Measurements from ENCODE around the gene CFAP53. TPM values are rescaled to one million over a fixed set of nuclear protein-coding genes. Genes with fewer than 3 reads are reported as not detected.
"Not testable (repeated sequence)": the region's sequence is repeated elsewhere in the genome, so short reads cannot be mapped to it uniquely, and the experiment has no call there.

Gene CFAP53
- total RNA-seq, 1 donor from 2014 or later, result 0.13 TPM

GRCh38 chr18:50288348-50289107, 22.2 kb upstream of the CFAP53 start:
- not testable (repeated sequence) for DNase-seq (ENCODE audit: low read depth in 2 of 2)

- peak; percentile 99 to 100 for DNase-seq (ENCODE audit: low read depth in 2 of 2)
These were observed 21.4 kb upstream of the CFAP53 start, which contains the start of gene CXXC1 for GRCh38 chr18:50287441-50288347. Gene CXXC1, minus strand, starts transcription at chr18:50287692. Its CDS starts 103 bp downstream, at chr18:50287589.

GRCh38 chr18:50287028-50287440, 20.7 kb upstream of the CFAP53 start:
- no peak for DNase-seq (ENCODE audit: low read depth in 2 of 2)

- DNase-seq (ENCODE audit: low read depth in 2 of 2), result peak in 1 of 2 donors; percentile 29
These were observed 20.2 kb upstream of the CFAP53 start for GRCh38 chr18:50286391-50287027.

- no peak for DNase-seq (ENCODE audit: low read depth in 2 of 2)
These were observed 19.5 kb upstream of the CFAP53 start for GRCh38 chr18:50285631-50286321.

GRCh38 chr18:50285071-50285470, 18.8 kb upstream of the CFAP53 start:
- no peak for DNase-seq (ENCODE audit: low read depth in 2 of 2)

- no peak for DNase-seq (ENCODE audit: low read depth in 2 of 2)
These were observed 18.1 kb upstream of the CFAP53 start for GRCh38 chr18:50284255-50284885.

- DNase-seq (ENCODE audit: low read depth in 2 of 2), result no peak
These were observed 17.3 kb upstream of the CFAP53 start for GRCh38 chr18:50283469-50284209.

GRCh38 chr18:50282521-50283335, 16.4 kb upstream of the CFAP53 start:
- no peak for DNase-seq (ENCODE audit: low read depth in 2 of 2)

GRCh38 chr18:50281972-50282520, 15.8 kb upstream of the CFAP53 start:
- DNase-seq (ENCODE audit: low read depth in 2 of 2), result no peak

GRCh38 chr18:50281295-50281971, 15.1 kb upstream of the CFAP53 start, which contains the start of gene MBD1:
Gene MBD1, minus strand, starts transcription at chr18:50281523. Its CDS starts 1,531 bp downstream, at chr18:50279992.
- DNase-seq (ENCODE audit: low read depth in 2 of 2), result peak; percentile 95 to 98

- no peak for DNase-seq (ENCODE audit: low read depth in 2 of 2)
These were observed 14.5 kb upstream of the CFAP53 start for GRCh38 chr18:50280707-50281294.

- DNase-seq (ENCODE audit: low read depth in 2 of 2), result no peak
These were observed 13.5 kb upstream of the CFAP53 start for GRCh38 chr18:50279752-50280151.

GRCh38 chr18:50277942-50278341, 11.6 kb upstream of the CFAP53 start:
- DNase-seq (ENCODE audit: low read depth in 2 of 2), result peak in 1 of 2 donors; percentile 49

- no peak for DNase-seq (ENCODE audit: low read depth in 2 of 2)
These were observed 10.2 kb upstream of the CFAP53 start for GRCh38 chr18:50276452-50276851.

GRCh38 chr18:50275503-50276036, 9.3 kb upstream of the CFAP53 start:
- no peak for DNase-seq (ENCODE audit: low read depth in 2 of 2)

- no peak for DNase-seq (ENCODE audit: low read depth in 2 of 2)
These were observed 8.6 kb upstream of the CFAP53 start for GRCh38 chr18:50274941-50275340.
